ENCODE measurements around the gene ABHD8.

DNA sequence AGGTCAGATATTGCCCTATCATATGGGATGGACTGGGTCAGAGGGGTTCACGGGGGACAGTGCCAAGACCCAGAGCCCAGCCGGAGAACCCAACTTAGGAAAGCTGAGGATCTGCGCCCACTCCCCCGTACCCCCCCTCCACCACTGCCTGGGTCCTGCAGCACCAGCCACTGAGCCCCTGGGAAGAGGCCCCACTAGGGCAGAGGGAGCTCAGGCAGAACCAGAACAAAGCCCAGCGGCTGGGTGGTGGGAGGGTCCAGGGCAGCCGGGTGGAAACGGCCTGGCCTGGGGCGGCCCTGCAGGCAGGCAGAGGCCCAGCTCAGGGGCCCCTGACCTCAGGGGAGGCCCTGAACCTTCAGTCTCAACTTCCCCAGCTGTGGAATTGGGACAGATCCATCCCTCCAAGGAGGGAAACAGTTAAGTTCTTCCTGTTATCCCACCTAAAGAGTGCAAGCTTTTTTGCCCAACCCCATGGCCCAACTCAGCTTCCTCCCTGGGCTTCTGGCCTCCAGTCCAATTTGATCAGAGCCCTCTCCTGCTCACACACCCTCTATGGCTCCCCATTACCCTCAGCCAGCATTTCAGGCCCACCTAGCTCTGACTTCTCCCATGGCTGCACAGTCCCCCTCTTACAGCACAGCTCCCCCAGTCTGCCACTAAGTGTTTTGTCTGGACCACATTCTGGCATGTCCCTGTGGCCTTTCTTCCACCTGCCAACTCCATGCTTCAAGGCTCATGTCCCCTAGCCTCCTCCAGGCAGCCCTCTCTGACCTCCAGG, 60.6 kb downstream of the ABHD8 start:
- TF ChIP-seq HDGF (IDR thresholded peaks at IDR 0.05; ENCODE audit: borderline replicate concordance) (no peak), SP1 (IDR thresholded peaks at IDR 0.05) (no peak), BHLHE40 (IDR thresholded peaks at IDR 0.05; ENCODE audit: borderline replicate concordance) (no peak), CTBP1 (IDR thresholded peaks at IDR 0.05; ENCODE audit: borderline replicate concordance) (no peak), FOXM1 (IDR thresholded peaks at IDR 0.05; ENCODE audit: borderline replicate concordance) (no peak), FOXA1 (IDR thresholded peaks at IDR 0.05) (no peak), SUZ12 (IDR thresholded peaks at IDR 0.05) (no peak), TARDBP (IDR thresholded peaks at IDR 0.05) (no peak), L3MBTL2 (conservative IDR thresholded peaks at IDR 0.05) (no peak), ELF4 (IDR thresholded peaks at IDR 0.05) (no peak), LEF1 (IDR thresholded peaks at IDR 0.05; ENCODE audit: borderline replicate concordance) (no peak), NFRKB (IDR thresholded peaks at IDR 0.05) (no peak), ARNT (IDR thresholded peaks at IDR 0.05) (no peak)
- TF ChIP-seq, protein P1, sequence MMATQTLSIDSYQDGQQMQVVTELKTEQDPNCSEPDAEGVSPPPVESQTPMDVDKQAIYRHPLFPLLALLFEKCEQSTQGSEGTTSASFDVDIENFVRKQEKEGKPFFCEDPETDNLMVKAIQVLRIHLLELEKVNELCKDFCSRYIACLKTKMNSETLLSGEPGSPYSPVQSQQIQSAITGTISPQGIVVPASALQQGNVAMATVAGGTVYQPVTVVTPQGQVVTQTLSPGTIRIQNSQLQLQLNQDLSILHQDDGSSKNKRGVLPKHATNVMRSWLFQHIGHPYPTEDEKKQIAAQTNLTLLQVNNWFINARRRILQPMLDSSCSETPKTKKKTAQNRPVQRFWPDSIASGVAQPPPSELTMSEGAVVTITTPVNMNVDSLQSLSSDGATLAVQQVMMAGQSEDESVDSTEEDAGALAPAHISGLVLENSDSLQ (IDR thresholded peaks at IDR 0.05), result no peak

Measured in HEK293T (cell line).